ENCODE results near the gene SIRT4. TPM values are rescaled to one million over a fixed set of nuclear protein-coding genes. Genes with fewer than 3 reads are reported as not detected.

Gene SIRT4
- total RNA-seq, 1 donor from 2014 or later = 4.5 TPM

DNA sequence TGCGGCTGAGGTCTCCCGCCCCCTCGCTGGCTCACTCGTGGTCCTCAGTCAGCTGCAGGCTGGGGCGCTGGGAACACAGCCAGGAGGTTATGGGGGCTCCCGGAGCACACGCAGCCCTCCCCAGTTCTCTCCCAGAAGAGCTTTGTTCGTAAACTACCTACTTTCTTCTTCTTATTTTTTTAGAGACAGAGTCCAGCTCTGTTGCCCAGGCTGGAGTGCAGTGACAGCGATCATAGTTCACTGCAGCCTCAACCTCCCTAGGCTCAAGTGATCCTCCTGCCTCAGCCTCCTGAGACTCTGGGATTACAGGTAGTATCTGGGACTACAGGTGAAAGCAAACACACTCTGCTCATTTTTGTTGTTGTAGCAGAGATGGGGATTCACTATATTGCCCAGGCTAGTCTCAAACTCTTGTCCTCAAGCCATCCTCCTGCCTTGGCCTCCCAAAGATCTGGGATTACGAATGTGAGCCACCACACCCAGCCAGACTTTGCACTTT, 41.0 kb downstream of the SIRT4 start:
- Mint-ChIP-seq H3K36me3 (ENCODE audit: insufficient read depth) (peaks cover 14% of the 10 kb centered on the region), H3K9me3 (ENCODE audit: low read depth) (peaks cover 5% of the 10 kb centered on the region), H3K4me1 (ENCODE audit: low read depth) (no peaks in the 10 kb centered on the region), H3K27me3 (no peaks in the 10 kb centered on the region), H3K27ac (peak overlapping the region; percentile 45), H3K4me3 (ENCODE audit: low read depth) (no peak overlapping the region)
- DNase-seq (ENCODE audit: low spot score, unreplicated experiment) = no peak
- TF ChIP-seq, protein P1, sequence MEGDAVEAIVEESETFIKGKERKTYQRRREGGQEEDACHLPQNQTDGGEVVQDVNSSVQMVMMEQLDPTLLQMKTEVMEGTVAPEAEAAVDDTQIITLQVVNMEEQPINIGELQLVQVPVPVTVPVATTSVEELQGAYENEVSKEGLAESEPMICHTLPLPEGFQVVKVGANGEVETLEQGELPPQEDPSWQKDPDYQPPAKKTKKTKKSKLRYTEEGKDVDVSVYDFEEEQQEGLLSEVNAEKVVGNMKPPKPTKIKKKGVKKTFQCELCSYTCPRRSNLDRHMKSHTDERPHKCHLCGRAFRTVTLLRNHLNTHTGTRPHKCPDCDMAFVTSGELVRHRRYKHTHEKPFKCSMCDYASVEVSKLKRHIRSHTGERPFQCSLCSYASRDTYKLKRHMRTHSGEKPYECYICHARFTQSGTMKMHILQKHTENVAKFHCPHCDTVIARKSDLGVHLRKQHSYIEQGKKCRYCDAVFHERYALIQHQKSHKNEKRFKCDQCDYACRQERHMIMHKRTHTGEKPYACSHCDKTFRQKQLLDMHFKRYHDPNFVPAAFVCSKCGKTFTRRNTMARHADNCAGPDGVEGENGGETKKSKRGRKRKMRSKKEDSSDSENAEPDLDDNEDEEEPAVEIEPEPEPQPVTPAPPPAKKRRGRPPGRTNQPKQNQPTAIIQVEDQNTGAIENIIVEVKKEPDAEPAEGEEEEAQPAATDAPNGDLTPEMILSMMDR (IDR thresholded peaks at IDR 0.05; ENCODE audit: unreplicated experiment) = no peak

DNA sequence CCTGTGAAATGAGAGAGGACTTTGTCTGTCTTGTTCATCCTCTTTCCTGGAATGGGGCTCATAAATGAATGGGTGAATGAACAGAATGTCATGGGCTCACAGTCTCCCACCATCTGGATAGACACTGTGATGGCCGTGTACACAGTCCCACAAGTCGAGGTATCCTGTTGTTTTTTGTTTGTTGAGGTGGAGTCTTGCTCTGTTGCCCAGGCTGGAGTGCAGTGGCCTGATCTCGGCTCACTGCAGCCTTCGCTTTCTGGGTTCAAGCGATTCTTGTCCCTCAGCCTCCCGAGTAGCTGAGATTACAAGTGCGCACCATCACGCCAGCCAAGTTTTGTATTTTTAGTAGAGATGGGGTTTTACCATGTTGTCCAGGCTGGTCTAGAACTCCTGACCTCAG, 41.6 kb downstream of the SIRT4 start:
- no peak overlapping the region for H3K27ac Mint-ChIP-seq
- H3K9me3 Mint-ChIP-seq (ENCODE audit: low read depth) = peaks cover 1% of the 10 kb centered on the region
- H3K4me1 Mint-ChIP-seq (ENCODE audit: low read depth) = no peaks in the 10 kb centered on the region
- DNase-seq (ENCODE audit: low spot score, unreplicated experiment) = no peak
- TF ChIP-seq, protein P1 (IDR thresholded peaks at IDR 0.05; ENCODE audit: unreplicated experiment) = no peak
- H3K36me3 Mint-ChIP-seq (ENCODE audit: insufficient read depth) = peaks cover 14% of the 10 kb centered on the region
- no peaks in the 10 kb centered on the region for H3K27me3 Mint-ChIP-seq
- no peak overlapping the region for H3K4me3 Mint-ChIP-seq (ENCODE audit: low read depth)

DNA sequence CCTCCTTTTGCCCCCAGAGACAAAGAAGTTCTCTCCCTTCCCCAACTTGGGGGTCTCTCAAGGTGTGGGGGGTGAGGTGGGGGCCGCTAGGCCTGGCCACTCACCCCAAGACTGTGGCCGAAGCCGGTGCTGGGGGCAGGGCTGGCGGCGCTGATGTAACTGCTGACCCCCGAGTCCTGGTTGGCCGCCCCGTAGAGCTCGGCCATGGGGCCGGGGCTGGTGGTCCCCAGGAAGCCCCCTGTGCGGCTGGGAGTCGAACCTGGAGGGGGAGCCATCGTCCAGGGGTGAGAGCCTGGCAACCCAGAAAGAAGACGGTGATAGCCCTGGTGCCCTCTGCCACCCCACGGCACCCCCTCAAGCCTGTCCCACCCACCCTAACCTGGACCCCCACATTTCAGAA, 43.9 kb downstream of the SIRT4 start:
- DNase-seq (ENCODE audit: low spot score, unreplicated experiment) = no peak

DNA sequence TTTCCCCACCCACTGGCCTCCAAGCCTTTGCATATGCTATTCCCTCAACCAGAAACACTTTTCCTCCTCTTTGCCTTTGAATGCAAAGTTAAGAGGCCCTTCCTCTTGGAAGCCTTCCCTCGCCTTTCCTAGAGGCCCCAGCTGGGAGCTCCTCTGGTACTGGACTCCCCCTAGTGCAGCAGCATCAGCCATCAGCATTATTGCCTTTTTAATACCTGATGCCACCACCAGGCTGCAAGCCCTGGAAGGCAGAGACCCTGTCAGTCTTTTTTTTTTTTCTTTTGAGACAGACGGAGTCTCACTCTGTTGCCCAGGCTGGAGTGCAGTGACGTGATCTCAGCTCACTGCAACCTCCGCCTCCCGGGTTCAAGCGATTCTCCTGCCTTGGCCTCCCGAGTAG, 44.6 kb downstream of the SIRT4 start:
- Mint-ChIP-seq H3K36me3 (ENCODE audit: insufficient read depth) (peaks cover 17% of the 10 kb centered on the region), H3K9me3 (ENCODE audit: low read depth) (no peaks in the 10 kb centered on the region), H3K4me3 (ENCODE audit: low read depth) (no peak overlapping the region), H3K4me1 (ENCODE audit: low read depth) (no peaks in the 10 kb centered on the region), H3K27me3 (no peaks in the 10 kb centered on the region), H3K27ac (peak overlapping the region; percentile 82)
- TF ChIP-seq, protein P1 (IDR thresholded peaks at IDR 0.05; ENCODE audit: unreplicated experiment) = peak; percentile 36
- no peak for DNase-seq (ENCODE audit: low spot score, unreplicated experiment)

More for the DNA sequence above, 43.9 kb downstream of the SIRT4 start:
- Mint-ChIP-seq H3K4me1 (ENCODE audit: low read depth) (no peaks in the 10 kb centered on the region), H3K36me3 (ENCODE audit: insufficient read depth) (peaks cover 17% of the 10 kb centered on the region), H3K27ac (no peak overlapping the region), H3K27me3 (no peaks in the 10 kb centered on the region), H3K9me3 (ENCODE audit: low read depth) (no peaks in the 10 kb centered on the region), H3K4me3 (ENCODE audit: low read depth) (no peak overlapping the region)
- TF ChIP-seq, protein P1 (IDR thresholded peaks at IDR 0.05; ENCODE audit: unreplicated experiment) = no peak

DNA sequence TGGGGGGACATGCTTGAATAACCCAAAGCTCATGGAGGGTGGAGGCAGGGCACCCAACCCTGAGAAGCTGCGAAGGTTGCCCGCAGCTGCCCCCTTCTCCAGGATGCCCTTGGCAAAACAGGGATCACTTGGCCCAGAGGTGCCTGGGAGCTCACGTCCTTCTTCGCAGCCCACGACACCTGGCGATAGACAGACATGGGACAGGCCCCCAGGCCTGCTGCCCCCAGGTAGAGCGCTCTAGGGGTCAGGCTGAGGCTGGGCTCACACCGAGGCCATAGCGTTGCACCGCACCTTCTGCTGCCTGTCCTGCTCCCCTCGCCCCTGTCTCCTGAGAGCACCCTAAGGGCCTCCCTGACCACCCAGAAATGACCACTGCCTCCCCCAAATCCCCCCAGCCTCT, 45.6 kb downstream of the SIRT4 start:
- H3K36me3 Mint-ChIP-seq (ENCODE audit: insufficient read depth) = peaks cover 18% of the 10 kb centered on the region
- H3K27me3 Mint-ChIP-seq = no peaks in the 10 kb centered on the region

More for the DNA sequence above, 45.6 kb downstream of the SIRT4 start:
- TF ChIP-seq, protein P1 (IDR thresholded peaks at IDR 0.05; ENCODE audit: unreplicated experiment) = no peak
- H3K9me3 Mint-ChIP-seq (ENCODE audit: low read depth) = no peaks in the 10 kb centered on the region
- no peak overlapping the region for H3K4me3 Mint-ChIP-seq (ENCODE audit: low read depth)
- no peaks in the 10 kb centered on the region for H3K4me1 Mint-ChIP-seq (ENCODE audit: low read depth)
- DNase-seq (ENCODE audit: low spot score, unreplicated experiment) = no peak
- H3K27ac Mint-ChIP-seq = no peak overlapping the region
